Measurements from ENCODE around the gene TP53I13.

TP53I13 gene

DNA sequence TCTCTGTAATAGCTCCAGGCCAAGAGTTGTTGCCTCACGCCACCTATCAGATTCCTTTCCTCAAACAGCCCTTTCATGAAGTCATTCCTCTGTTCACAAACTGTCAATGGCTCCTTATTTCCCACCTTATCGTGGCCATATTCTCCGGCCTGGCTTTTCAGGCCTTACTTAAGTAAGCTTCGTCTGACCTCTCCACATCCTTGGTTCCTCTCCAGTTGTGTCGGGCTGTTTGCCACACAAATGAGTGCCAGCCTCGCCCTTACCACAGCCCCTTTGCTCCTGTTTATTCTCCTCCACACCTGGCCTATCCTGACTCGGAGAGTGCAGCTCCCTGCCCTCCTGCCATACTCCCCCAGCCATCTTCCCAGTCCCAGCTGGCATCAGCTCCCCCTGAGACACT is 2.0 kb downstream of the TP53I13 start:
- H3K36me3 ChIP-seq (ENCODE audit: insufficient read depth, low read length): no peaks in the 10 kb centered on the region; the same call in 1 of the 2 replicates
- no peak for DNase-seq (ENCODE audit: low read depth, low spot score)
- TF ChIP-seq EZH2 (IDR thresholded peaks at IDR 0.05) (no peak), POLR2AphosphoS5 (IDR thresholded peaks at IDR 0.05; ENCODE audit: borderline replicate concordance, low read depth, low read length) (no peak), FOXP2 (optimal IDR thresholded peaks at IDR 0.05; ENCODE audit: control extremely low read depth, extremely low read length, insufficient read depth) (no peak)
- no peak overlapping the region for H3K27ac ChIP-seq
- no peak overlapping the region for H3K4me3 ChIP-seq
- no peak overlapping the region for H3K9ac ChIP-seq (ENCODE audit: insufficient read length)
- H3K9me3 ChIP-seq (ENCODE audit: low read depth, low read length): no peaks in the 10 kb centered on the region

DNA sequence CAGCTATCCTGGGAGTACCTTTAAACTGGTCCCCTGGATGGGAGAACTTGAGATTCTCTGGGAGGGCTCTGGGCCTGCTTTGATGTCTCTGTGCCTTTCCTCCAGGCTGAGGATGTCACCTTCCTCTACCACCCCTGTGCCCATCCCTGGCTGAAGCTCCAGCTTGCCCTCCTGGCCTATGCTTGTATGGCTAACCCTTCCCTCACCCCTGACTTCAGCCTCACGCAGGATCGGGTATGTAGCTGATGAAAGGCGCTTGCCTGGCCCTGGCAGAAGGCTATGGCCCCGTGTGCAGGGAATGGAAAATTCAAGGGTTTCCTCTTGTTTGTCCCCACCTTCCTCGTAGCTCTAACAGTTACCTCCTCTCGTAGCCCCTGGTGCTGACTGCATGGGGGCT is 3.0 kb downstream of the TP53I13 start:
- Histone ChIP-seq H3K9ac (ENCODE audit: insufficient read length) (no peak overlapping the region), H3K4me3 (no peak overlapping the region), H3K36me3 (ENCODE audit: insufficient read depth, low read length) (peaks cover 7% of the 10 kb centered on the region; the same call in 1 of the 2 replicates), H3K27ac (no peak overlapping the region), H3K9me3 (ENCODE audit: low read depth, low read length) (no peaks in the 10 kb centered on the region)
- no peak for DNase-seq (ENCODE audit: low read depth, low spot score)
- no peak for TF ChIP-seq EZH2 (IDR thresholded peaks at IDR 0.05)
- TF ChIP-seq POLR2AphosphoS5 (IDR thresholded peaks at IDR 0.05; ENCODE audit: borderline replicate concordance, low read depth, low read length): no peak
- TF ChIP-seq FOXP2 (optimal IDR thresholded peaks at IDR 0.05; ENCODE audit: control extremely low read depth, extremely low read length, insufficient read depth): no peak

DNA sequence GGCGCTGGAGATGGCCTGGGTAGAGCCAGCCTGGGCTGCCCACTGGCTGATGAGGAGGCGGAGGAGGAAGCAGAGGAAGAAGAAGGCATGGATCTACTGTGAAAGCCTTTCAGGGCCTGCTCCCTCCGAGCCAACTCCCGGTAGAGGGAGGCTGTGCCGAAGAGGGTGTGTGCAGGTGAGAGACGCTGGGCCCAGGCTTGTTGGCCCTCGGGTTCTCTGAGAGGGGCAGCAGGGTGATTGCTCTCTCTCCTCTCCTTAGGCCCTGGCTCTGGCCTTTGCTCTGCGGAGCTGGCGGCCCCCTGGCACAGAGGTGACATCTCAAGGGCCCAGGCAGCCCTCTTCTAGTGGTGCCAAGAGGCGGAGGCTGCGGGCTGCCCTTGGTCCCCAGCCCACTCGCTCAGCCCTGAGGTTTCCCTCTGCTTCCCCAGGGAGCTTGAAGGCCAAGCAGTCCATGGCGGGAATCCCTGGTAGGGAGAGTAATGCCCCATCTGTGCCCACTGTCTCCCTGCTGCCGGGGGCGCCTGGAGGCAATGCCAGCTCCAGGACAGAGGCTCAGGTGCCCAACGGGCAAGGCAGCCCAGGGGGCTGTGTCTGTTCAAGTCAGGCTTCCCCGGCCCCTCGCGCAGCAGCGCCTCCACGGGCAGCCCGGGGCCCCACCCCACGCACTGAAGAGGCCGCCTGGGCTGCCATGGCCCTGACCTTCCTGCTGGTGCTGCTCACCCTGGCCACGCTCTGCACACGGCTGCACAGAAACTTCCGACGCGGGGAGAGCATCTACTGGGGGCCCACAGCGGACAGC is 3.6 kb downstream of the TP53I13 start:
- TF ChIP-seq POLR2AphosphoS5 (IDR thresholded peaks at IDR 0.05; ENCODE audit: borderline replicate concordance, low read depth, low read length) (no peak), EZH2 (IDR thresholded peaks at IDR 0.05) (no peak)
- Histone ChIP-seq H3K9ac (ENCODE audit: insufficient read length) (no peak overlapping the region), H3K9me3 (ENCODE audit: low read depth, low read length) (no peaks in the 10 kb centered on the region), H3K27ac (no peak overlapping the region), H3K4me3 (no peak overlapping the region), H3K36me3 (ENCODE audit: insufficient read depth, low read length) (peaks cover 7% of the 10 kb centered on the region; the same call in 1 of the 2 replicates)
- no peak for DNase-seq (ENCODE audit: low read depth, low spot score)

DNA sequence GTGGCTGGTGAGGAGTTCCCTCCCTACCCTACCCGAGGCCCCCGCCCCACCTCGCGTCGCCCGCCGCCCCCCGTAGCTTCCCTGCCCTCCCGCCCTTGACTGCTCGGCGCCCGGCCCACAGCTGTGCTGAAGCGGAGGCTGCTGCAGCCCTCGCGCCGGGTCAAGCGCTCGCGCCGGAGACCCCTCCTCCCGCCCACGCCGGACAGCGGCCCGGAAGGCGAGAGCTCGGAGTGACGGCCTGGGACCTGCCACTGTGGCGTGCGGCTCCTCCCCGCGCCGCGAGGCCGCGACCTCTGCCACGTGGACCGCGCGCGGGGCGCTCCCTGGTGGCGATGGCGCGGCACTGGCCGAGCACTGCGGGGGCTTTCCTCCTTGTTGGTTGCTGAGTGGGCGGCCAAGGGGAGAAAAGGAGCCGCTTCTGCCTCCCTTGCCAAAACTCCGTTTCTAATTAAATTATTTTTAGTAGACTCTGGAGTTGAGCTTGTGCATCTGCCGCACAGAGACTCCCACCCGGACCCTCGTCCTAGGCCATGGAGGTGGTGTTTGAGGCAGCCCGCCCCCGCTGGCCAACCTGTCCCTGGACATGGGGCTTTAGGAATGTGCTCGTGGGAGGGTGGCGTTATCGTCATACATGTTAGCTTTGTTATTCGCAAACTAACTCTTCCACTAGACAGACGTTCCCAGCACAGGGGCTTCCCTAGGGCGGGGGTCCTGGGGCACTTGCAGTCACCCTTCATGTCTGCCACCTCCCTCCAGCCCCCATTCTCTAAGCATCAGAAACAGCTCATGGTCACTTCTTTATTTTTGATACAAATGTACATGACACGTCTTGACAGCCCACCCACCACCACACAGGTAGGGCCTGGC is 4.4 kb downstream of the TP53I13 start:
- TF ChIP-seq EZH2 (IDR thresholded peaks at IDR 0.05): no peak
- TF ChIP-seq POLR2AphosphoS5 (IDR thresholded peaks at IDR 0.05; ENCODE audit: borderline replicate concordance, low read depth, low read length): no peak
- TF ChIP-seq FOXP2 (optimal IDR thresholded peaks at IDR 0.05; ENCODE audit: control extremely low read depth, extremely low read length, insufficient read depth): no peak
- Histone ChIP-seq H3K27ac (no peak overlapping the region), H3K4me3 (no peak overlapping the region), H3K9ac (ENCODE audit: insufficient read length) (no peak overlapping the region), H3K36me3 (ENCODE audit: insufficient read depth, low read length) (peaks cover 7% of the 10 kb centered on the region; the same call in 1 of the 2 replicates), H3K9me3 (ENCODE audit: low read depth, low read length) (no peaks in the 10 kb centered on the region)
- DNase-seq (ENCODE audit: low read depth, low spot score): no peak

DNA sequence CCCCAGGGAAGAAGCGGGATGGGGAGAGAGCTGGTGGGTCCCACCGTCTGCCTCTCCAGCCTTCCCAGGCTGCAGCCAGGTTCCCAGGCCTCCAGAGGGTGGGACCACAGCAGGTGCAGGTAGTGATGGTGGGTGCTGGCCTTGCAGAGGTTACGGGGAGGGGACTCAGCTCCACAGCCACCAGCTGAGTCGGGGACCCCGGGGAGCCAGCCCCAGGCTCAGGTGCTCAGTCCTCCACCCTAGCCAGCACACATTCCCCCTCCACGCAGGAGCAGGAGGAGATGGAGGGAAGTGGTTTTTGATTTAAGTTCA is 5.0 kb downstream of the TP53I13 start:
- H3K9ac ChIP-seq (ENCODE audit: insufficient read length): no peak overlapping the region
- TF ChIP-seq EZH2 (IDR thresholded peaks at IDR 0.05) (no peak), POLR2AphosphoS5 (IDR thresholded peaks at IDR 0.05; ENCODE audit: borderline replicate concordance, low read depth, low read length) (no peak), FOXP2 (optimal IDR thresholded peaks at IDR 0.05; ENCODE audit: control extremely low read depth, extremely low read length, insufficient read depth) (no peak)
- H3K27ac ChIP-seq: no peak overlapping the region
- no peak overlapping the region for H3K4me3 ChIP-seq
- no peak for DNase-seq (ENCODE audit: low read depth, low spot score)
- no peaks in the 10 kb centered on the region for H3K9me3 ChIP-seq (ENCODE audit: low read depth, low read length)
- peaks cover 7% of the 10 kb centered on the region; the same call in 1 of the 2 replicates for H3K36me3 ChIP-seq (ENCODE audit: insufficient read depth, low read length)

DNA sequence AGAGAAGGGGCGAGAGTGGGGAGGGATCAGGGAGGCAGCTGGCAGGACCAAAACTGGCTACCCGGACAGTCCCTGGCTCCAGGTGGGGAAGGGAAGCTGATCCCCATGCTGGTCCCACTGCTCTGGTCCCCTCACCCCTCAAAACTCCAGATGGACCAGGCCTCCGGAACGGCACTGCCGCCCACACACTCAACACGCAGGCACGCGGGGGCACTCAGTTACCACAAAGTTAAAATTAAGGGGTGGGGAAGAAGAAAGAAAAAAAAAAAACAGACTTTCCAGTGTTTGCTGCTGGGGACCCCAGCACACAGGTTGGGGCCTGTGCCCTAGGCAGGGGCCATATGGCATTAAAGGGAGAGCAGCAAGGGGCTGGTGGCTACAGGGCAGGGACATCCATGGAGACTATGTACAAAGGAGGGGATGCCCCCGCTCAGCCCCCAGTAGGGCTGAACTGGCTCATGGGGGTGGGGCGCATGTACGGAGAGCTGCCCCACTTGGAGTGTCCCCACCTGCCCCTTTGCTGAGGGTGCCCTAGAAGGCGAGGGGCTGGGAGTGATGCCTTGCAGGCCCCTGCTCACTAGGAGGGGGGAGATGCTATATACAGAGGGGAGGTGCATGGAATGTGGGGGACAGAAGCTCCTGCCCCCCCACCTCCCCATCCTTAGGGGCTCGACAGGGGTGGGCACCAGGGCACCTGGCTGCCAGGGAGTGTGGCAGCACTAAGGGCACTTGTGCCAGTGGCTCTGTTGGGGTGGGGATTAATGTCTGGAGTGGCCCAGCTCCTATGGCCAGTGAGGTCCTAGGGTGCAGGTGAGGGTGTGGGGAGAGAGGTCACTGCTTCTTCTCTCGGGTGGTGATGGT is 5.6 kb downstream of the TP53I13 start:
- H3K9me3 ChIP-seq (ENCODE audit: low read depth, low read length): no peaks in the 10 kb centered on the region
- no peak for DNase-seq (ENCODE audit: low read depth, low spot score)
- no peak overlapping the region for H3K27ac ChIP-seq
- TF ChIP-seq POLR2AphosphoS5 (IDR thresholded peaks at IDR 0.05; ENCODE audit: borderline replicate concordance, low read depth, low read length): no peak
- H3K36me3 ChIP-seq (ENCODE audit: insufficient read depth, low read length): peaks cover 7% of the 10 kb centered on the region; the same call in 1 of the 2 replicates
- no peak overlapping the region for H3K9ac ChIP-seq (ENCODE audit: insufficient read length)
- H3K4me3 ChIP-seq: no peak overlapping the region

DNA sequence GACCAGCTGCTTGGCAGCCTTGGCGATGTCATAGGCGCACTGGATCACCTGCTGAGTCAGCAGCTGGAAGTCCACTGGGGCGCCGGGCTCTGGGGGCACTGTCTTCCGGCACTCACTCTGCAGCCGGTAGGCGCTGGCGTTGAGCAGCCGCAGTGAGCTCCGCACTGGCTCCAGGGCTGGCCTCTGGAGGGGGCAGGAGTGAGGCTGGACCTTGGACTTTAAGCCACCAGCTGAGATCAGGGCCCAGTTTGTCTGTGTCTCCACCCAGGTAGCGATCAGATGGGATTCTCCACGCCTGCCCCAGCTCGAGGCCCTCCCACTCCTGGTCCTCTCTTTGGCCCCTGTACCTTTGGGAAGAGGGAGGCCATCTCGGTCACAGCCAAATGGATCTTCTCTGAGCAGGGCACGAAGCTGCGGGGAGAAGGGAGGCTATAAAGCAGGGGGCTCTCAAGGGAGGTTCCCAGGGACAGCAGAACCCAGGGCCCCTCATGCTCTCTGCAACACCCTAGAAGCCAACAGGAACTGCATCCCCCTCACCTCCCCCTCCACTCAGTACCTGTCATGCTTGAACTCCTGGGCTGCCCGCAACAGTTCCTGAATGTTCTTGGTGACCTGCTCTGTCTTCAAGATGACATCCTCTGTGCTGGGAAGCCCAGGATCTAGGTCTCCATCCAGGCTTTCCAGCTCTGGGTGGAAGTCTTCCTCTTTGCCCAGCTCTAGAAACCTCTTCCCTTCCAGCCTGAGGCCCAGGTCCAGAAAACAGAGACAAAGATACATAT is 6.4 kb downstream of the TP53I13 start:
- peaks cover 7% of the 10 kb centered on the region; the same call in 1 of the 2 replicates for H3K36me3 ChIP-seq (ENCODE audit: insufficient read depth, low read length)
- no peak for DNase-seq (ENCODE audit: low read depth, low spot score)
- H3K9me3 ChIP-seq (ENCODE audit: low read depth, low read length): no peaks in the 10 kb centered on the region
- H3K4me3 ChIP-seq: no peak overlapping the region
- no peak overlapping the region for H3K9ac ChIP-seq (ENCODE audit: insufficient read length)
- TF ChIP-seq POLR2AphosphoS5 (IDR thresholded peaks at IDR 0.05; ENCODE audit: borderline replicate concordance, low read depth, low read length) (no peak), EZH2 (IDR thresholded peaks at IDR 0.05) (no peak), FOXP2 (optimal IDR thresholded peaks at IDR 0.05; ENCODE audit: control extremely low read depth, extremely low read length, insufficient read depth) (no peak)
- no peak overlapping the region for H3K27ac ChIP-seq

Measured in SK-N-MC (cell line).